GM13976 (cell line): ENCODE data around the gene LRPAP1.

Experiments used
- DNase-seq: peaks from one replicate; pipeline ENCODE4 v3.0.0; 2012; ENCODE audit warnings: low spot score
- CTCF ChIP-seq: IDR thresholded peaks from 2 replicates; pipeline ENCODE4 v1.5.1; 2012; ENCODE audit warnings: borderline replicate concordance, mild to moderate bottlenecking; ENCODE audit not compliant: insufficient read depth; ENCODE audit errors: extremely low read depth, missing control alignments, control extremely low read depth
- in situ Hi-C: fragments of 300-500 bp; cut with MboI; formaldehyde crosslinking; loops from one replicate; pipeline ENCODE4 v1.12.0; 2022; ENCODE audit warnings: low sequenced_read_pairs, mixed read lengths, inconsistent platforms; ENCODE audit not compliant: unreplicated experiment

Gene LRPAP1

DNA sequence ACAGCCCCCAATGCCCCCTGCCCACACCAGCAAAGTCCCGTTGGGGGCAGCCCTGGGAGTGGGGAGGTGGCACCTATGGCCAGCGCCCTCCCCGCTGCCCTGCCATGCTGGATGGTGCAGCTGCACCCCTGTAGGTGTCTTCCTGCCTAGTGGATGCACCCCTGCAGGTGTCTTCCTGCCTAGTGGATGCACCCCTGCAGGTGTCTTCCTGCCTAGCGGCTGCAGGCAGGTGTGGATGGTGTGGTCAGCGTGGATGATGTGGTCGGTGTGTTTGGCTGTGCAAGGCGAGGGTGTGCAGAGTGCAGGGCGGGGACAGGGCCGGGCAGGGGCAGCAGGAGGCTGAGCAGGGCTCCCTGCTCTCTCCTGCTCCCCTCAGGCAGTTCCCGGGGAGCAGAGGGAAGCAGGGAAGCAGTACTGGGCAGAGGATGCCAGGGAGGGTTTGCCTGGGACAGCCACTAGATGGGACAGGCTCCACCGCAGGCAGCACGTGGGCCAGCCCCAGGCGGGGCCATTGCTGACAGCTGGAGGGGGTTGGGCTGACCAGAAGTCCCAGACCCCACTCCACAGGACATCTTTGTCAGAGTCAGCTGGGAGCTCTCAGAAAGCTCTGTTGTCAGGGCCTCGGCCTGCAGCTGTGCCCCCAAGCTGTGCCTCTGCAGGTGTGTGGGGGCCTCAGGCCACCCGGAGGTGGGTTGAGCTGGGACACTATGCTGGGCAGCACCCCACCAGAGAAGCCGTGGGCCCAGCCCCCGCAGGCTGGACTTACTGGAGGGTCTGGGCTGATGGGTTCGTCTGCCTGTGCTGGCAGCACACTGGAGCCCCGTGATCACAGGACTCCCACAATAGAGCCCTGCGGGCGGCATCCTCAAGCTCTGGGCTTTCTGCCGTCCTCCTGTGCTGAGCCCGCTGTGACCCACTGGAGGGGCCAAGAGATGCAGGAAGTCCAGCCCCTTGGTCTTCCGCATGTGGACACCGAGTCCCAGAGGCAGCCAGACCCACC, 45.4 kb downstream of the LRPAP1 start:
- DNase-seq, result no peak
- no peak for TF ChIP-seq CTCF
- in situ Hi-C loops, result no loop called here

- in situ Hi-C loops, result no loop called here
- TF ChIP-seq CTCF, result no peak
- no peak for DNase-seq
Observed at GRCh38 chr4:3485886-3486540, 46.2 kb downstream of the LRPAP1 start.

DNA sequence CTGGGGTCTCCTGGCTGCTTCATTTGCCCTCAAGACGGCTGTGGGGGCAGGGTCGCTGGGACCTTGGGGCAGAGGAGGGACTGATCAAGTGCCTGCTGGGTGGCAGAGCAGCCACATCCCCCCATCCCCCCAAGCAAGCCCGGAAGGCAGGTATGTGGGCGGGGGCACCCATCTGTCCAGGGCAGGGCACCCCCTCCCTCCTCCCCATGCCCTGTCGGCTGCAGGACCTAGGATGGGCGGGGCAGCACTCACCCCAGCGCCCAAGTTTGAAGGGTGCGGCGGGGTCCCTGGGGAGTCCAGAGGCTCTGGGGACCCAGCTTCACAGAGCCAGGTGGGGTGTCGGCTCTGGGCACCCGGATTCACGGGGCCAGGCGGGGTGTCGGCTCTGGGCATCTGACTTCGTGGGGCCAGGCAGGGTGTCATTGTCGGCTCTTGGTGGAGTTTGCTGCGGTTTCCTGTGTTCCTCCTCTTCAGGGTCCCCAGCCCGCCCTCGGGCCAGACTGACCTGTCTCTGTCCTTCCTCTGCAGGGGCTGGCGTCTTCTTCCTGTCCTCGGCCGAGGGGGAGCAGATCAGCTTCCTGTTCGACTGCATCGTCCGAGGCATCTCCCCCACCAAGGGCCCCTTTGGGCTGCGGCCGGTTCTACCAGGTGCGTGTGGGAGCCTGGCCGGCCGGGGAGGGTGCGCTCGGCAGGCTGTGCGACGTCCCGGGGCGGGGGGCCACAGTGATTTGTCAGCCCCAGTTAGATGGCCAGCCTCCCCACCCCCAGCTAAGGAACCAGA, 47.0 kb downstream of the LRPAP1 start:
- DNase-seq, result peak; percentile 71
- no peak for TF ChIP-seq CTCF
- in situ Hi-C loops, result no loop called here

GRCh38 chr4:3484057-3484973, 47.9 kb downstream of the LRPAP1 start:
- no peak for TF ChIP-seq CTCF
- in situ Hi-C loops, result no loop called here
- no peak for DNase-seq

- no peak for TF ChIP-seq CTCF
- no peak for DNase-seq
- in situ Hi-C loops, result no loop called here
Observed at GRCh38 chr4:3483471-3483921, 48.7 kb downstream of the LRPAP1 start.
